Hematopoietic multipotent progenitor cell treated with erythropoietin and hydrocortisone succinate and interleukin-3 and kit ligand, for 4 days (in vitro differentiated cells): Measurements from ENCODE around the gene HGD.
A peak's percentile ranks its signal among the peaks of the same experiment; 100 is the strongest.

Experiments used
- DNase-seq: peaks from one replicate; pipeline ENCODE4 v3.0.0-alpha.2; 2015

Gene HGD, protein sequence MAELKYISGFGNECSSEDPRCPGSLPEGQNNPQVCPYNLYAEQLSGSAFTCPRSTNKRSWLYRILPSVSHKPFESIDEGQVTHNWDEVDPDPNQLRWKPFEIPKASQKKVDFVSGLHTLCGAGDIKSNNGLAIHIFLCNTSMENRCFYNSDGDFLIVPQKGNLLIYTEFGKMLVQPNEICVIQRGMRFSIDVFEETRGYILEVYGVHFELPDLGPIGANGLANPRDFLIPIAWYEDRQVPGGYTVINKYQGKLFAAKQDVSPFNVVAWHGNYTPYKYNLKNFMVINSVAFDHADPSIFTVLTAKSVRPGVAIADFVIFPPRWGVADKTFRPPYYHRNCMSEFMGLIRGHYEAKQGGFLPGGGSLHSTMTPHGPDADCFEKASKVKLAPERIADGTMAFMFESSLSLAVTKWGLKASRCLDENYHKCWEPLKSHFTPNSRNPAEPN

GRCh38 chr3:120682095-120682681 lies at the start of gene HGD:
Gene HGD, minus strand, starts transcription at chr3:120682239. Its CDS starts 128 bp downstream, at chr3:120682111.
- no peak for DNase-seq

GRCh38 chr3:120730576-120731542 lies 48.8 kb upstream of the HGD start:
- DNase-seq = no peak

- no peak for DNase-seq
Measured at GRCh38 chr3:120726791-120727190, 44.8 kb upstream of the HGD start.

- peak; percentile 18 for DNase-seq
Measured at GRCh38 chr3:120719167-120719834, 37.3 kb upstream of the HGD start.

- DNase-seq = no peak
Measured at GRCh38 chr3:120713262-120713661, 31.2 kb upstream of the HGD start.

DNA sequence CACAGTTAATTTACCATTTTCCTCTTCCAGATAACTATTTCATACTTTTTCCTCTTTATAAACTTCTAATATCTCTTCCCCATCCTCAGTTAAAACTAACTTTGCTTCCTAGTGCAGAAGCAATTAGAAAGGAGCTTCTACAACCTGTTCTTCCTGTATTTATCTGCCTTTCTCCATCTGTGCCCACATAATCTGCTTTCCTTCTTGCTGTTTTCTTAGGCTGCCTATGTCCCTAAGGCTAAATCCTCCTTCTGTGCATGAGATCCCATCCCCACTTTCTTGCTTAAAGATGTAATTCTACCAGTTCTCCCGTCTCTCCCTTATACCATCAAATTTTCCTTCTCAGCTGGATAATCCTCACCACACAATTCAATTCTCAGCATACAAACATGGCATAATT lies 28.3 kb upstream of the HGD start:
- no peak for DNase-seq

DNA sequence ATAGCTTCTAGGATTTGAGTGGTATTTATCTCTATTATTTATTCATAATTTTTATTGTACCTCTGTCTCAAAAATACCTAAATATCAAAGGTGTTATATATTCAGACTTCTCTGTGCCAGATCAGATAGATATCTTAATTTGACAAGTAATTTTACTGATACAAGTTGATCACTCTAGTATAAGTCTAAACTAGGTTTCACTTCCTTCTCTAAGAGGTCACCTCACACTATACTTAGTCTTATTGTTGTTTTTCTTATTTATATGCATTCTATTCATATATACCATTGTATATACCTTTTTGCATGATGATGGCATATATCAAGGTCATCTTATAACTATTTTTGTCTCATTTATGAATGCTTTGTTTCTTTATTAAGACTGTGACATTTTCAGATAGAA lies 26.4 kb upstream of the HGD start:
- no peak for DNase-seq

DNA sequence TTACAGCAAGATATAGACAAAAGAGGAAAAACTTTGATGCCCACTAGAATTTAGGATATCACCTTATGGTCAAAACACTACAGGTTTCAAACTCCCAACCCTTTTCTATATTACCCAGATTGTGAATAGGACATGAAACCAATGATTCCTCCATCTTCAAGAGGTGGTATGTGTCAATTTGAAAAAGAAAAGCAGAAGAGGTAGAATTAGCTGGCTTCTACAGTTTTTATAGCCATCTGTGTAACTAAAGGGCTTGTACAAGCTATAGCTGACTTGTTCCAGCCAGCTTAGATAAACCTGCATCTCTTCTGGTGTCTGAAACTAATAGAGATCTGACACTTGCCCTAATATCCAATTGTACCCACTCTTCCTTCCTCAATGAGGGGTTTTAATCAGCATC lies 24.9 kb upstream of the HGD start:
- no peak for DNase-seq

DNA sequence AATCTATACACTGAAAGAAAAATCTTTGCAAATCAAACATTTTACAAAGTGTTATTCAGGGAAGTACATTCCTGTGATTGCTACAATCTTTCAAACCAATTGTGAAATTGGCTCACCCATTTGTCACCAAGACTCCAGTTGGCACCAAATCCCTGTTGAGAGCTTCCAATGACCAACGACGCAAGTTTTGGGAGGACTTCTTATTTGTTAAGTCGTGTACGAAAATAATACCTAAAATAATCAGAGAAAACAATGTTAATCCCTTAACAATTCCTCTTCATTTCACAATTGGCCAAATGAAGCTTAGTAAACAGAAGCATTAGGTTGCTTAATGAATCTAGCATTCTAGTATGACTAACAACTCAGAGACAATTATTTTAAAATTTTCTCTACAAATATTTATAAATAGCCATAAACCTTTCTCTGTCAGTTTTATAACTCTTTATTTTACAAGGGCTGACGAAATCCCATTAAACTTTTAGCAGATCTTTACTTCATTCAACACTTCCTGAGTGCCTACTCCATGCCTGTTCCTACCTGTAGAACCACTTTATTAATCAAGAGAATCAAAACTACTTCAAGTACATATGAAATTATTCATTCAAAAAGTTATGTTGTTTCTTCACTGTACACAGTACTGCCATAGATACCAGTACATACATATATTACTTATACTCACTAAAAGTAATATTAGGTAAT lies 24.0 kb upstream of the HGD start:
- no peak for DNase-seq

DNA sequence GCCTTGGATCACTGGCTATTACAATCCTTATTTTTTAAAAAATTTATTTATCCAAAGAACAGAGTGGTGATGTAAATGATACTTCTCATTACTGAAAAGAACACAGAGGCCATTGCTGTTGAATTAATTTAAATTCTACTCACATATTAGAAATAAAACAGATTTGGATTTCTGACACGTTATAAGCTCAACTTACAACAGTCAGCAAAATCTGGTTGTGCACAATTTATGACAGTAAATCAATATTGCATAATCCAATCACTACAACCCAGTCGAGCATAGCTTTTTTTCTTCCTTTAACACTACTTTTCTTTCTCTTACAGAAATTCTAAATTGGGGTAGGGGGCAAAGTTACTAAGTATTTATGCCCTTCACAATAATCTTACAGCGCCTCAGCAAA lies 17.3 kb upstream of the HGD start:
- DNase-seq = no peak

- peak; percentile 33 for DNase-seq
Measured at GRCh38 chr3:120693439-120694171, 11.6 kb upstream of the HGD start.

GRCh38 chr3:120689395-120689794 lies 7.4 kb upstream of the HGD start:
- DNase-seq = no peak

DNA sequence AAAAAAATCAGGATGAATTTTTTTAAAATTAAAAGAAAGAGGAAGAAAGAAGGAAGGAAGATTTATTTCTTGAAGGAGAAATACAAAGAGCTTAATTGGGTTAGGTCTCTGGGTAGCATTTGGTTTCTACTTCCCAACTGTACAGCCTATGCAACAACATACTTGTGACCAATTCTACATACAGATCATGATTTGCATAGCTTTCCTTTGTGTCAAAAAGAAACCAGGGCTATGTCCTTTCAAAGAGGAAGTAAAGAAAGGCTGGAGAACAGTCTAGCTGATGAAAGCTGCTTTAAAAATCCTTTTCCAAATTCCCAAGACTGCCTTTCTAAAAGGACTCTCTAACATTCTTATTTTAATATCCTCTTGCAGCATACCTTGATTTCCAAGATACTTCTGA lies 6.1 kb upstream of the HGD start:
- no peak for DNase-seq

GRCh38 chr3:120685411-120685810 lies 3.4 kb upstream of the HGD start:
- no peak for DNase-seq

- no peak for DNase-seq
Measured at GRCh38 chr3:120684896-120685295, 2.9 kb upstream of the HGD start.

DNA sequence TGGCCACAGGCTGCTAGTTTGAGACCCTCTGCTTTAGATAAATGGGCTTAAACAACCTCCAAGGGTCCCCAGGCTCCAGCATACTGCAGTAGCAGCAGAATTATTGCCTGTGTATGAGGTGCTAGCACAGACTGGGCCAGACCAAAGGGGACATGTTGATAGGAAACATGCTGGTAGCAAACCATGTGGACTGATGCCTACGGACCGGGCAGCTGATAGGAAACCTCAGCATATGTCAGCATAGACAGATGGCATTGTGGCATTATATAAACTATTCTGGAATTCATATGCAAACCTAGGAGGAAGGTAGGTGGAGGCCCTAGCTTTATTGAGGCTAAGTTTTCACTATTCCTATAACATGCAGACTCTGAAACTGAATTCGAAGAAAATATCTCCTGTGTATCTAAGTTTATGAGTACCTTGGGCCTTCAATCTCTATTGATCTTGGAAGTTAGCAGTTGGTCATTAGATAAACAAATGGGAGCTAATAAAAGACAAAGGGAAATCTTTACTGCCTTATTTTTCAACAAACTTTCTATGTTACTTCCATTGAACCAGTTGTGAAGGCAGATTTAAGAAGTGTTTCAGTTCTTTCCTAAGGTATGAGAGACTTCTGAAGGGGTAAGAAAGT lies 1.7 kb upstream of the HGD start:
- no peak for DNase-seq

- DNase-seq = no peak
Measured at GRCh38 chr3:120683213-120683612, 1.2 kb upstream of the HGD start.

DNA sequence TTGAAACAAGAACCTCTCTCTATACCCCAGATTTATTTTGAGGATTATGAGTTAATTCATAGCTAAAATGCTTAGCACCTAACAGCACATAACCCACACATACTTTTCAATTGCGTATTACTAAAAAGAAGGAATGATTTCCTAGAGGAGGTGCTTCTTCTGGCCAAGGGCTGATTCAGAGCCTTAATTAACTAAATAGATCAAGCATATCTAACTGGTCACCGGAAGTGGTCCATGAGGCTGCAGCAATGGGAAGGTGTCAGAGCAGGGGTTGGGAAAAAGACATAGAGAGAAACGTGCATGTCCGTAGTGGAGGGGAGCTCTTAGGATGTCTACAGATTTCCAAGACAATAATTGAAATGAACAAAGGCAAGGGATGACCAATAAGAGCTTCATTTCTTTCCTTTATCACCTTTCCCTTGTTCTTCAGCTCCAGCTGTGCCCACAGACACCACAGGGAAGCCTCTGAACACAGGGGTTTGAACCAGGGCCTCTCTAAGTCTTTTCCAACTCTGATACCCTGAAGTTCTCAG lies 467 bp downstream of the HGD start:
- DNase-seq = no peak

- no peak for DNase-seq
Measured at GRCh38 chr3:120681018-120681417, 1.0 kb downstream of the HGD start.

DNA sequence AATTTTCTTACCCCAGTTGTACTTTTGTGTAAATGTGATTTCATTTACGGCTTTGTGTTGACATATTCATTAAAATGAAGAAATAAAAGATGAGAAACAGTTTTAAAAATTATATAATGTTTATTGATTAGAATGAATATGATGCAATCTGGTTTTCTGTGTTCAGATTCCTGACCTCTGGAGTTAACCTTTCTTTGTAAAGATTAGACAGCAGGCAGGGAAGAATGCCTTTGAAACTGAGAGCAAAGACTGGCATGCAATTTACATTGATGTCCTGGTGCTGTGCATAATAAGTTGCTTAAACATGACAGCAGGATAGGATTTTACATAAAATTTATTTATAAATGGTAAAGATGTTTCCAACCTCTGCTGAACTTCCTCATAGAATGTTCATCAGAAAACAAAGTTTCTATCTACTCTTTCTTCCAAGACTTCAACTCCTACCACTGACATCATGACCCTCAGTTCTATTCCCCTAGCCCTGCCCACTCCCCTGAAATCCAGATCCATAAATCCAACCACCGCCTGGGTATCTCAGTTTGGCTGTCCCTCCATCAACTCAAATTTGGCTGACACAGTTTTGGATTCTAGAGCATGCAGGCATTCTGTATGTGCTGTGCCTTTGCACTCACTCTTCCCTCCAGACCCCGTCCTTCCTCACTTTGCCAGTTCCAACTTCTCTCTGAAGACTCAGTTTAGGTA lies 1.7 kb downstream of the HGD start:
- DNase-seq = no peak
